SK-N-SH (cell line): ENCODE data around the gene TLCD4. TPM values are rescaled to one million over a fixed set of nuclear protein-coding genes. Genes with fewer than 3 reads are reported as not detected.

ENCODE experiments used
- CTCF ChIA-PET: fragments of 300-600, 350-600 bp; formaldehyde crosslinking; extraction: SDS; loops from one replicate; lab custom pipeline; 2021; lab: Yijun Ruan, JAX
- POLR2A ChIA-PET: fragments of 350-600 bp; sonication (Branson Sonifier 250); formaldehyde crosslinking; extraction: SDS; loops from one replicate; lab custom pipeline; 2020; ENCODE audit warnings: antibody characterized with exemption, inconsistent platforms; lab: Yijun Ruan, JAX
- DNase-seq: peaks from one replicate; pipeline ENCODE4 v3.0.0; 2012
- H2AFZ ChIP-seq: fragments of 200-600 bp; sonication (generic); 2 replicates; pipeline ENCODE4 v1.8.1; 2016; ENCODE audit warnings: antibody characterized with exemption, mild to moderate bottlenecking, low read depth
- H3F3A ChIP-seq: fragments of 200-600 bp; sonication (generic); replicated peaks from 2 replicates; pipeline ENCODE3; 2016; ENCODE audit warnings: antibody characterized with exemption, mild to moderate bottlenecking; ENCODE audit not compliant: insufficient read depth
- H3K27ac ChIP-seq, 2 experiments: fragments of 200-500 bp in 1 of 2; fragments of 200-600 bp in 1 of 2; sonication (Bioruptor generic) in 1 of 2; sonication (generic), shearing (Covaris generic) in 1 of 2; 2 replicates each; pipeline versions ENCODE4 v1.5.1 to v1.6.1; 2014 to 2016; ENCODE audit warnings: low read depth in 2 of 2, inconsistent platforms in 1 of 2, low read length in 1 of 2, mild to moderate bottlenecking in 1 of 2, mixed read lengths in 1 of 2
- H3K27me3 ChIP-seq: fragments of 200-600 bp; sonication (generic), shearing (Covaris generic); 2 replicates; pipeline ENCODE4 v1.6.1; 2016; ENCODE audit warnings: mixed run types; ENCODE audit not compliant: insufficient read depth
- H3K36me3 ChIP-seq, 2 experiments: fragments of 200-500 bp in 1 of 2; fragments of 200-600 bp in 1 of 2; sonication (Bioruptor generic) in 1 of 2; sonication (generic) in 1 of 2; replicated peaks in 1 of 2; 2 replicates each; pipeline versions ENCODE3 to v1.5.1; 2014 to 2016; ENCODE audit warnings: low read length in 1 of 2, mild to moderate bottlenecking in 1 of 2; ENCODE audit not compliant: insufficient read depth in 2 of 2, control insufficient read depth in 1 of 2
- H3K4me1 ChIP-seq, 2 experiments: fragments of 200-500 bp in 1 of 2; fragments of 200-600 bp in 1 of 2; sonication (Bioruptor generic) in 1 of 2; sonication (generic), shearing (Covaris generic) in 1 of 2; 2 replicates each; pipeline versions ENCODE4 v1.5.1 to v1.6.1; 2014 to 2016; ENCODE audit warnings: low read depth in 1 of 2, low read length in 1 of 2, mixed run types in 1 of 2; ENCODE audit not compliant: insufficient read depth in 2 of 2, control insufficient read depth in 1 of 2
- H3K4me2 ChIP-seq: fragments of 200-600 bp; sonication (generic), shearing (Covaris generic); 2 replicates; pipeline ENCODE4 v1.6.1; 2017; ENCODE audit warnings: mixed run types
- H3K4me3 ChIP-seq, 2 experiments: fragments of 200-500 bp in 1 of 2; fragments of 200-600 bp in 1 of 2; sonication (Bioruptor generic) in 1 of 2; sonication (generic), shearing (Covaris generic) in 1 of 2; 2 replicates each; pipeline versions ENCODE4 v1.5.1 to v1.8.1; 2014 to 2016; ENCODE audit warnings: low read depth in 2 of 2, inconsistent platforms in 1 of 2, low read length in 1 of 2, mild to moderate bottlenecking in 1 of 2, mixed read lengths in 1 of 2, moderate library complexity in 1 of 2
- H3K79me2 ChIP-seq: fragments of 200-600 bp; sonication (generic); 2 replicates; pipeline ENCODE4 v1.8.1; 2017; ENCODE audit warnings: mild to moderate bottlenecking; ENCODE audit not compliant: insufficient read depth
- H3K9ac ChIP-seq: fragments of 200-600 bp; sonication (generic); 2 replicates; pipeline ENCODE4 v1.6.1; 2017; ENCODE audit warnings: mixed run types
- H3K9me2 ChIP-seq: fragments of 200-600 bp; sonication (generic); 2 replicates; pipeline ENCODE4 v1.6.1; 2017; ENCODE audit warnings: mixed run types
- H3K9me3 ChIP-seq: fragments of 200-600 bp; sonication (generic); 2 replicates; pipeline ENCODE4 v1.6.1; 2017; ENCODE audit warnings: mixed run types, mild to moderate bottlenecking, moderate library complexity
- H4K20me1 ChIP-seq: fragments of 200-600 bp; sonication (generic); 2 replicates; pipeline ENCODE4 v1.6.1; 2017; ENCODE audit warnings: mild to moderate bottlenecking, mixed run types; ENCODE audit not compliant: insufficient read depth
- CTCF ChIP-seq: fragments of 200-600 bp; sonication (generic); IDR thresholded peaks from 2 replicates; pipeline ENCODE4 v1.6.1; 2017; ENCODE audit warnings: antibody characterized with exemption, mild to moderate bottlenecking, moderate library complexity
- EP300 ChIP-seq, 2 experiments: IDR thresholded peaks; 2 replicates each; pipeline versions ENCODE4 v1.4.0 to v1.6.1; 2012; ENCODE audit warnings: borderline replicate concordance in 1 of 2, low read depth in 1 of 2, low read length in 1 of 2
- EZH2phosphoT487 ChIP-seq: fragments of 200-600 bp; sonication (generic); IDR thresholded peaks from 2 replicates; pipeline ENCODE4 v1.6.1; 2017; ENCODE audit warnings: low read depth, mixed run types, mild to moderate bottlenecking, antibody characterized with exemption, moderate library complexity, borderline replicate concordance
- FOXM1 ChIP-seq: IDR thresholded peaks from 2 replicates; pipeline ENCODE4 v1.4.0; 2012; ENCODE audit warnings: low read depth, mild to moderate bottlenecking
- MAX ChIP-seq: IDR thresholded peaks from 2 replicates; pipeline ENCODE4 v1.4.0; 2012; ENCODE audit warnings: low read depth
- MXI1 ChIP-seq: IDR thresholded peaks from 2 replicates; pipeline ENCODE4 v1.6.1; 2012; ENCODE audit warnings: mild to moderate bottlenecking, low read depth, low read length, improper control_type of control experiment
- RAD21 ChIP-seq: IDR thresholded peaks from 2 replicates; pipeline ENCODE4 v1.6.1; 2012; ENCODE audit warnings: mild to moderate bottlenecking, low read length
- RCOR1 ChIP-seq: fragments of 150-350 bp; IDR thresholded peaks from 2 replicates; pipeline ENCODE4 v1.6.1; 2017; ENCODE audit warnings: antibody characterized with exemption, low read length
- SIN3A ChIP-seq: IDR thresholded peaks from 2 replicates; pipeline ENCODE4 v1.6.1; 2012; ENCODE audit warnings: low read depth, mild to moderate bottlenecking, low read length, moderate library complexity, borderline replicate concordance
- SMC3 ChIP-seq: IDR thresholded peaks from 2 replicates; pipeline ENCODE4 v1.6.1; 2012; ENCODE audit warnings: low read depth, low read length, improper control_type of control experiment
- TEAD4 ChIP-seq: IDR thresholded peaks from 2 replicates; pipeline ENCODE4 v1.4.0; 2012; ENCODE audit warnings: mild to moderate bottlenecking, borderline replicate concordance; ENCODE audit not compliant: insufficient read depth
- USF1 ChIP-seq: IDR thresholded peaks from 2 replicates; pipeline ENCODE4 v1.4.0; 2012; ENCODE audit warnings: low read depth, borderline replicate concordance
- ZBTB33 ChIP-seq: IDR thresholded peaks from 2 replicates; pipeline ENCODE4 v1.4.0; 2012; ENCODE audit warnings: low read depth, borderline replicate concordance
- WGBS: methylation state at CpG from one replicate; pipeline ENCODE4 v1.1.6; 2017; ENCODE audit warnings: low lambda C conversion rate; 5-methylcytosine and 5-hydroxymethylcytosine counted together
- polyA plus RNA-seq, 3 experiments: library from polyadenylated mRNA; depleted of rRNA; stranded (reverse); fragments of >200 nt; gene quantifications; 2 replicates each; pipeline ENCODE4 v1.2.3, GENCODE V29; 2012

The TLCD4 gene
- polyA plus RNA-seq, 1 of the 3 experiments (the other 2 are of a cell fraction) = 0.69 TPM

- Histone ChIP-seq H2AFZ (peak overlapping the region; percentile 92), H3K9me3 (no peaks in the 10 kb centered on the region), H3K9me2 (no peaks in the 10 kb centered on the region)
- peak; percentile 65 for TF ChIP-seq CTCF
- TF ChIP-seq FOXM1 = no peak
- TF ChIP-seq MXI1 = peak; percentile 65; the same call in 1 of the 2 replicates
- TF ChIP-seq EZH2phosphoT487 = no peak
- 0 out of 2 replicates have a peak, but pooled peaks have one; percentile 5 for TF ChIP-seq TEAD4
- peak; percentile 56 for TF ChIP-seq RAD21
- TF ChIP-seq USF1 = no peak
- TF ChIP-seq MAX = peak; percentile 45; the same call in 1 of the 2 replicates
- peak; percentile 73; the same call in 1 of the 2 replicates for TF ChIP-seq SIN3A
- TF ChIP-seq SMC3 = peak; percentile 52; the same call in 1 of the 2 replicates
- TF ChIP-seq RCOR1 = peak; percentile 44; the same call in 1 of the 2 replicates
- TF ChIP-seq, all 33 proteins: peak for 8
- Histone ChIP-seq H3K9ac (peak overlapping the region; percentile 67; the same call in 1 of the 2 replicates), H3K27me3 (no peaks in the 10 kb centered on the region; the same call in 1 of the 2 replicates), H3F3A (peaks cover 5% of the 10 kb centered on the region), H3K27ac (no peak overlapping the region), H4K20me1 (no peaks in the 10 kb centered on the region), H3K79me2 (no peaks in the 10 kb centered on the region), H3K4me2 (peak overlapping the region; percentile 82), H3K36me3 (no peaks in the 10 kb centered on the region), H3K4me1 (peaks cover 0 to 7% of the 10 kb centered on the region in 2 experiments; a peak in 2 of 4 replicates), H3K4me3 (peak overlapping the region; percentile 69 to 77)
- ChIA-PET POLR2A (interaction anchor here (1.6 kb wide), 1 partner anchor 44 kb away, joined by 9 read pairs; the partner anchor contains the start of gene ALG14), CTCF (interaction anchor here (0.7 to 2.6 kb wide), 23 partner anchors 9 to 757 kb away, joined by 3 to 30 read pairs (median 4); partner anchors contain the start of gene RWDD3)
- peak; percentile 83 for DNase-seq
- 2% methylated on average over 17 of the region's 17 CpGs for WGBS
Measured at GRCh38 chr1:95116580-95117206, 462 bp upstream of the TLCD4 start.

GRCh38 chr1:95118067-95118499, 928 bp downstream of the TLCD4 start:
- no peak overlapping the region for H3K27ac ChIP-seq
- POLR2A ChIA-PET = interaction anchor here (1.0 to 1.6 kb wide), 3 partner anchors 45 to 116 kb away, joined by 3 to 9 read pairs (median 4); partner anchors contain the start of genes ALG14 and RWDD3
- WGBS = 33% methylated on average over 10 of the region's 10 CpGs
- no peaks in the 10 kb centered on the region for H3K9me2 ChIP-seq
- no peaks in the 10 kb centered on the region for H3K79me2 ChIP-seq
- H3K4me1 ChIP-seq = peaks cover 0 to 7% of the 10 kb centered on the region in 2 experiments; a peak in 2 of 4 replicates
- CTCF ChIA-PET = interaction anchor here (1.2 to 2.6 kb wide), 10 partner anchors 11 to 264 kb away, joined by 3 to 30 read pairs (median 4); partner anchors contain the start of gene RWDD3
- no peak overlapping the region for H3K9ac ChIP-seq
- no peaks in the 10 kb centered on the region for H3K36me3 ChIP-seq
- H3K9me3 ChIP-seq = no peaks in the 10 kb centered on the region
- no peaks in the 10 kb centered on the region for H4K20me1 ChIP-seq
- no peak for TF ChIP-seq ZBTB33
- no peak for TF ChIP-seq EP300 (IDR thresholded peaks at IDR 0.05; ENCODE audit: borderline replicate concordance in 1 of 2, low read depth in 1 of 2, low read length in 1 of 2)
- peak overlapping the region; percentile 92 for H2AFZ ChIP-seq
- H3K27me3 ChIP-seq = no peaks in the 10 kb centered on the region; the same call in 1 of the 2 replicates
- peaks cover 5% of the 10 kb centered on the region for H3F3A ChIP-seq
- H3K4me3 ChIP-seq = peak overlapping the region; percentile 69 to 77
- DNase-seq = no peak
- peak overlapping the region; percentile 82 for H3K4me2 ChIP-seq
